HCT116 (cell line): ENCODE results near the gene ERC1. TPM values are rescaled to one million over a fixed set of nuclear protein-coding genes. Genes with fewer than 3 reads are reported as not detected.

Source experiments
- ATAC-seq: fragments of 200-7000 bp; cut with Tn5 transposase; 2 replicates; pipeline ENCODE4 v1.9.1; 2020; ENCODE audit warnings: mild to moderate bottlenecking, moderate library complexity
- BruUV-seq: library from RNA; stranded (reverse); fragments of 400-500 nt; replicated peaks from 2 replicates; lab custom pipeline; 2021; lab: Mats Ljungman, UMichigan
- CTCF ChIA-PET: fragments of 300-600 bp; sonication (Branson Sonifier 250); formaldehyde crosslinking; loops from one replicate; lab custom pipeline; 2021; ENCODE audit warnings: antibody characterized with exemption; lab: Charles Lee
- POLR2A ChIA-PET: fragments of 300-600, 350-600 bp; sonication (Branson Sonifier 250); formaldehyde crosslinking; loops from one replicate; lab custom pipeline; 2021; ENCODE audit warnings: antibody characterized with exemption; lab: Charles Lee
- RAD21 ChIA-PET, 2 experiments: fragments of 300-600 bp; sonication (Branson Sonifier 250); formaldehyde crosslinking; loops; one replicate each; lab custom pipeline; 2023; ENCODE audit warnings: low total read pairs in 2 of 2; ENCODE audit not compliant: uncharacterized antibody in 2 of 2, unreplicated experiment in 2 of 2, low non-redundant PET in 1 of 2; lab: Charles Lee
- DNase-seq: peaks from one replicate; pipeline ENCODE4 v3.0.0-alpha.2; 2010; ENCODE audit warnings: low read depth, low spot score
- H2AFZ ChIP-seq: fragments of 200-600 bp; shearing (Covaris generic), sonication (generic); 2 replicates; pipeline ENCODE4 v1.6.1; 2017; ENCODE audit warnings: low read depth, mixed run types, mixed read lengths, antibody characterized with exemption, low read length; ENCODE audit not compliant: poor library complexity, severe bottlenecking
- H3K27ac ChIP-seq: 2 replicates; pipeline ENCODE4 v1.5.1; 2012; ENCODE audit warnings: low read depth, low read length
- H3K27me3 ChIP-seq: fragments of 200-600 bp; sonication (generic); 2 replicates; pipeline ENCODE4 v1.6.1; 2016; ENCODE audit warnings: mixed run types, low read length, mixed read lengths; ENCODE audit not compliant: insufficient read depth
- H3K36me3 ChIP-seq, 2 experiments: fragments of 200-500 bp in 1 of 2; fragments of 200-600 bp in 1 of 2; sonication (Bioruptor generic) in 1 of 2; sonication (generic) in 1 of 2; 2 replicates each; pipeline versions ENCODE4 v1.5.1 to v1.6.1; 2014 to 2016; ENCODE audit warnings: low read length in 2 of 2, inconsistent platforms in 1 of 2, mixed read lengths in 1 of 2, mixed run types in 1 of 2; ENCODE audit not compliant: insufficient read depth in 2 of 2, control insufficient read depth in 1 of 2
- H3K4me1 ChIP-seq, 2 experiments: fragments of 200-600 bp in 1 of 2; sonication (generic) in 1 of 2; 2 replicates each; pipeline versions ENCODE4 v1.5.1 to v1.6.1; 2012 to 2017; ENCODE audit warnings: low read length in 2 of 2, inconsistent platforms in 1 of 2, mild to moderate bottlenecking in 1 of 2, mixed read lengths in 1 of 2, mixed run types in 1 of 2, moderate library complexity in 1 of 2; ENCODE audit not compliant: insufficient read depth in 2 of 2, control insufficient read depth in 1 of 2
- H3K4me2 ChIP-seq: fragments of 200-600 bp; sonication (generic); 2 replicates; pipeline ENCODE4 v1.6.1; 2017; ENCODE audit warnings: mixed run types, low read length, mixed read lengths
- H3K4me3 ChIP-seq, 2 experiments: fragments of 200-600 bp in 1 of 2; sonication (generic) in 1 of 2; replicated peaks in 1 of 2; 2 replicates each; pipeline ENCODE4 v1.5.1; 2011 to 2016; ENCODE audit warnings: low read length in 2 of 2, control low read depth in 1 of 2, low read depth in 1 of 2, mild to moderate bottlenecking in 1 of 2, mixed read lengths in 1 of 2, mixed run types in 1 of 2
- H3K79me2 ChIP-seq: fragments of 200-600 bp; sonication (generic); 2 replicates; pipeline ENCODE4 v1.6.1; 2017; ENCODE audit warnings: mild to moderate bottlenecking, mixed run types, low read length, moderate library complexity, mixed read lengths; ENCODE audit not compliant: insufficient read depth
- H3K9ac ChIP-seq: fragments of 200-600 bp; sonication (generic); 2 replicates; pipeline ENCODE4 v1.6.1; 2016; ENCODE audit warnings: low read length, mixed read lengths
- H3K9me2 ChIP-seq: fragments of 200-600 bp; sonication (generic), shearing (Covaris generic); 2 replicates; pipeline ENCODE4 v1.6.1; 2017; ENCODE audit warnings: mixed run types, mild to moderate bottlenecking, moderate library complexity; ENCODE audit not compliant: insufficient read depth
- H3K9me3 ChIP-seq, 2 experiments: fragments of 200-500 bp in 1 of 2; fragments of 200-600 bp in 1 of 2; sonication (Bioruptor generic) in 1 of 2; sonication (generic) in 1 of 2; 2 replicates each; pipeline ENCODE4 v1.6.1; 2014 to 2017; ENCODE audit warnings: low read length in 2 of 2, mixed read lengths in 2 of 2, inconsistent platforms in 1 of 2, low read depth in 1 of 2, mild to moderate bottlenecking in 1 of 2, mixed run types in 1 of 2, moderate library complexity in 1 of 2; ENCODE audit not compliant: control insufficient read depth in 1 of 2, insufficient read depth in 1 of 2
- H4K20me1 ChIP-seq: fragments of 200-600 bp; sonication (generic), shearing (Covaris generic); 2 replicates; pipeline ENCODE4 v1.6.1; 2017; ENCODE audit warnings: mixed run types, mild to moderate bottlenecking, moderate library complexity; ENCODE audit not compliant: insufficient read depth
- CBX3 ChIP-seq: IDR thresholded peaks from 2 replicates; pipeline ENCODE4 v1.6.1; 2012; ENCODE audit warnings: low read depth
- EGR1 ChIP-seq: IDR thresholded peaks from 2 replicates; pipeline ENCODE4 v1.6.1; 2012; ENCODE audit warnings: low read depth
- ELF1 ChIP-seq: IDR thresholded peaks from 2 replicates; pipeline ENCODE4 v1.6.1; 2012; ENCODE audit warnings: low read depth, borderline replicate concordance
- EZH2phosphoT487 ChIP-seq: fragments of 200-600 bp; IDR thresholded peaks from 2 replicates; pipeline ENCODE4 v1.6.1; 2018; ENCODE audit warnings: antibody characterized with exemption, borderline replicate concordance
- FOSL1 ChIP-seq: IDR thresholded peaks from 2 replicates; pipeline ENCODE4 v1.6.1; 2012; ENCODE audit warnings: low read depth
- JUND ChIP-seq: IDR thresholded peaks from 2 replicates; pipeline ENCODE4 v1.6.1; 2012
- MAX ChIP-seq: IDR thresholded peaks from 2 replicates; pipeline ENCODE4 v1.6.1; 2012
- POLR2AphosphoS5 ChIP-seq: IDR thresholded peaks from 2 replicates; pipeline ENCODE4 v1.6.1; 2011; ENCODE audit warnings: mild to moderate bottlenecking, low read depth, low read length, moderate library complexity
- SIN3A ChIP-seq: IDR thresholded peaks from 2 replicates; pipeline ENCODE4 v1.6.1; 2012; ENCODE audit warnings: low read depth
- SP1 ChIP-seq: IDR thresholded peaks from 2 replicates; pipeline ENCODE4 v1.6.1; 2012; ENCODE audit warnings: low read depth
- SRF ChIP-seq: IDR thresholded peaks from 2 replicates; pipeline ENCODE4 v1.6.1; 2012; ENCODE audit warnings: low read depth
- ZNF274 ChIP-seq: fragments of 200-500 bp; sonication (Bioruptor generic); IDR thresholded peaks from 2 replicates; pipeline ENCODE4 v1.6.1; 2014; ENCODE audit warnings: mild to moderate bottlenecking, low read depth, low read length, inconsistent platforms
- intact Hi-C: fragments of 100-400 bp; cut with micrococcal nuclease; formaldehyde crosslinking; loops from 2 replicates; pipeline ENCODE4 v1.10.0; 2022
- total RNA-seq: library from RNA; stranded (reverse); gene quantifications from one replicate; pipeline ENCODE4 v1.2.1, GENCODE V29; 2021; ENCODE audit not compliant: unreplicated experiment
- TF ChIP-seq, protein P1 (sequence below), 3 experiments: fragments of 200-600 bp in 1 of 3; sonication (generic) in 1 of 3; IDR thresholded peaks in 2 of 3; conservative IDR thresholded peaks in 1 of 3; 2 replicates each; pipeline ENCODE4 v1.5.1; 2012 to 2017; ENCODE audit warnings: low read depth in 2 of 3, low read length in 2 of 3, antibody characterized with exemption in 1 of 3, borderline replicate concordance in 1 of 3, control low read depth in 1 of 3, mild to moderate bottlenecking in 1 of 3, mixed read lengths in 1 of 3, mixed run types in 1 of 3, moderate library complexity in 1 of 3; ENCODE audit not compliant: insufficient read depth in 1 of 3
- TF ChIP-seq, protein P2 (sequence below): IDR thresholded peaks from 2 replicates; pipeline ENCODE4 v1.6.1; 2011; ENCODE audit warnings: mild to moderate bottlenecking, low read length, moderate library complexity; ENCODE audit not compliant: insufficient replicate concordance; ENCODE audit errors: extremely low read depth
- TF ChIP-seq, protein P3 (sequence below): IDR thresholded peaks from 2 replicates; pipeline ENCODE4 v1.6.1; 2012

Gene ERC1
- total RNA-seq, 1 experiment from 2014 or later = 41.9 TPM

DNA sequence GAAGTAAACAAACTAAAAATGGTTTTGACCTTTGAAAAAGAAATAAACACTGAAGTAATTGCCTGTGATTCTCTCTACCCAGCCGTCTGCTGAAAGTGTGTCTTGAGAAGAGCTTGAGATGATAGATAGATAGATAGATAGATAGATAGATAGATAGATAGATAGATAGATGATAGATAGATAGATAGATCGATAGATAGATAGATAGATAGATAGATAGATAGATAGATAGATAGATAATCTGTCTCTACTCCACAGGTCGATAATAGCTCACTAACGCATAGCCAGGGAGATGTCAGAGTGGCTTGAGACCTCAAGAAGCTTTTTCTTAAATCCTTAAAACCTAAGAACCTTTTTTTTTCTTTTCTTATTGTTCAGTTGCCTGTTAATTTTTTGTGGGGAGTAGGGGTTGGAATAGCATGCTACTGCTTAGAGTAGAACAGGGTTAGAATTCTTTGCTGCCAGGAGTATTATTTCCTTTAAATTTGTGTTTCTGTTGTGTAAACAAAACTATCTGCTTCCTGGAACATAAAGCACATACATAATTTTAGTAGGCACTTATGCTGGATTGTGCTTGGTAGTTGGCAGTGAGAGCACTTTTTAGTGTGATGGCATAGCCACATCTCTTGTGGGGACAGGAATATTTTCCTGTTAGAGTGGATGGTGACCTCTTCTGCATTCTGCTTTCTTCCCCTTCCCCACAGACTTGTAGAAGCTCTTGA is 433.8 kb downstream of the ERC1 start (continued):
- TF ChIP-seq, protein P1, sequence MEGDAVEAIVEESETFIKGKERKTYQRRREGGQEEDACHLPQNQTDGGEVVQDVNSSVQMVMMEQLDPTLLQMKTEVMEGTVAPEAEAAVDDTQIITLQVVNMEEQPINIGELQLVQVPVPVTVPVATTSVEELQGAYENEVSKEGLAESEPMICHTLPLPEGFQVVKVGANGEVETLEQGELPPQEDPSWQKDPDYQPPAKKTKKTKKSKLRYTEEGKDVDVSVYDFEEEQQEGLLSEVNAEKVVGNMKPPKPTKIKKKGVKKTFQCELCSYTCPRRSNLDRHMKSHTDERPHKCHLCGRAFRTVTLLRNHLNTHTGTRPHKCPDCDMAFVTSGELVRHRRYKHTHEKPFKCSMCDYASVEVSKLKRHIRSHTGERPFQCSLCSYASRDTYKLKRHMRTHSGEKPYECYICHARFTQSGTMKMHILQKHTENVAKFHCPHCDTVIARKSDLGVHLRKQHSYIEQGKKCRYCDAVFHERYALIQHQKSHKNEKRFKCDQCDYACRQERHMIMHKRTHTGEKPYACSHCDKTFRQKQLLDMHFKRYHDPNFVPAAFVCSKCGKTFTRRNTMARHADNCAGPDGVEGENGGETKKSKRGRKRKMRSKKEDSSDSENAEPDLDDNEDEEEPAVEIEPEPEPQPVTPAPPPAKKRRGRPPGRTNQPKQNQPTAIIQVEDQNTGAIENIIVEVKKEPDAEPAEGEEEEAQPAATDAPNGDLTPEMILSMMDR (IDR thresholded peaks at IDR 0.05 in 2 of 3, conservative IDR thresholded peaks at IDR 0.05 in 1 of 3; ENCODE audit: borderline replicate concordance in 1 of 3, insufficient read depth in 1 of 3, low read depth in 2 of 3, low read length in 2 of 3) = no peak
- TF ChIP-seq EZH2phosphoT487 = no peak
- no peak for TF ChIP-seq JUND

DNA sequence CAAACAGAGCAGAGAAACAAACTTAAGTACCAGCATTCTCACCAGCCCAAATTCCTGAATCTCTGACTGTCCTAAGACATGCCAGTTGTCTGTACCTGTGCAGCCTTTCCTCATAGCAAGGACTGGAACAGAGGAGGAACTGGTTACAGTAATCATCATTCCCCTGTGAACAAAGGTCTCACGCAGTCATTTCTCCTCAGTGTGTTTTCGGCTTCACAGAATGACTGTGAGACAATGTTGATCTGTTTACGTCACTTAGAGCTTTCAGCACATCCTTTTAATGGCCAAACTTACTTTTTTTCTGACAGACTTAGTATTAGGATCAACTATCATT is 434.3 kb downstream of the ERC1 start:
- Histone ChIP-seq H2AFZ (no peak overlapping the region), H4K20me1 (no peaks in the 10 kb centered on the region), H3K9ac (no peak overlapping the region), H3K9me3 (peaks cover 5 to 8% of the 10 kb centered on the region in 2 experiments; a peak in 2 of 4 replicates), H3K27ac (no peak overlapping the region), H3K4me3 (no peak overlapping the region), H3K9me2 (no peaks in the 10 kb centered on the region), H3K4me1 (no peaks in the 10 kb centered on the region), H3K79me2 (no peaks in the 10 kb centered on the region), H3K27me3 (no peaks in the 10 kb centered on the region), H3K4me2 (no peak overlapping the region), H3K36me3 (no peaks in the 10 kb centered on the region)
- RAD21 ChIA-PET = no interaction called here
- BruUV-seq = no TSS peak
- no peak for DNase-seq
- intact Hi-C loops = no loop called here
- CTCF ChIA-PET = no interaction called here
- ATAC-seq = no peak
- no peak for TF ChIP-seq ZNF274
- TF ChIP-seq SRF = no peak
- TF ChIP-seq, protein P2, sequence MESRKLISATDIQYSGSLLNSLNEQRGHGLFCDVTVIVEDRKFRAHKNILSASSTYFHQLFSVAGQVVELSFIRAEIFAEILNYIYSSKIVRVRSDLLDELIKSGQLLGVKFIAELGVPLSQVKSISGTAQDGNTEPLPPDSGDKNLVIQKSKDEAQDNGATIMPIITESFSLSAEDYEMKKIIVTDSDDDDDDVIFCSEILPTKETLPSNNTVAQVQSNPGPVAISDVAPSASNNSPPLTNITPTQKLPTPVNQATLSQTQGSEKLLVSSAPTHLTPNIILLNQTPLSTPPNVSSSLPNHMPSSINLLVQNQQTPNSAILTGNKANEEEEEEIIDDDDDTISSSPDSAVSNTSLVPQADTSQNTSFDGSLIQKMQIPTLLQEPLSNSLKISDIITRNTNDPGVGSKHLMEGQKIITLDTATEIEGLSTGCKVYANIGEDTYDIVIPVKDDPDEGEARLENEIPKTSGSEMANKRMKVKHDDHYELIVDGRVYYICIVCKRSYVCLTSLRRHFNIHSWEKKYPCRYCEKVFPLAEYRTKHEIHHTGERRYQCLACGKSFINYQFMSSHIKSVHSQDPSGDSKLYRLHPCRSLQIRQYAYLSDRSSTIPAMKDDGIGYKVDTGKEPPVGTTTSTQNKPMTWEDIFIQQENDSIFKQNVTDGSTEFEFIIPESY = no peak
- TF ChIP-seq EZH2phosphoT487 = no peak
- TF ChIP-seq POLR2AphosphoS5 = no peak
- no peak for TF ChIP-seq FOSL1
- TF ChIP-seq, protein P3, sequence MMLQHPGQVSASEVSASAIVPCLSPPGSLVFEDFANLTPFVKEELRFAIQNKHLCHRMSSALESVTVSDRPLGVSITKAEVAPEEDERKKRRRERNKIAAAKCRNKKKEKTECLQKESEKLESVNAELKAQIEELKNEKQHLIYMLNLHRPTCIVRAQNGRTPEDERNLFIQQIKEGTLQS = no peak
- TF ChIP-seq ELF1 = no peak
- no peak for TF ChIP-seq CBX3
- TF ChIP-seq EGR1 = no peak
- TF ChIP-seq SIN3A = no peak
- TF ChIP-seq MAX = no peak
- TF ChIP-seq SP1 = no peak
- POLR2A ChIA-PET = no interaction called here
